Activated T-helper 1 cell treated with anti-CD3 and anti-CD28 coated beads, Interleukin-2, amount 50 U/mL, for 16 hours (primary cell): ENCODE measurements around the gene KDM3B.
A peak's percentile ranks its signal among the peaks of the same experiment; 100 is the strongest.

Experiments used
- DNase-seq, 2 donors: peaks; one replicate each; pipeline ENCODE4 v3.0.0-alpha.2; 2020; ENCODE audit warnings: low read depth in 1 of 2, low spot score in 1 of 2

Gene KDM3B

DNA sequence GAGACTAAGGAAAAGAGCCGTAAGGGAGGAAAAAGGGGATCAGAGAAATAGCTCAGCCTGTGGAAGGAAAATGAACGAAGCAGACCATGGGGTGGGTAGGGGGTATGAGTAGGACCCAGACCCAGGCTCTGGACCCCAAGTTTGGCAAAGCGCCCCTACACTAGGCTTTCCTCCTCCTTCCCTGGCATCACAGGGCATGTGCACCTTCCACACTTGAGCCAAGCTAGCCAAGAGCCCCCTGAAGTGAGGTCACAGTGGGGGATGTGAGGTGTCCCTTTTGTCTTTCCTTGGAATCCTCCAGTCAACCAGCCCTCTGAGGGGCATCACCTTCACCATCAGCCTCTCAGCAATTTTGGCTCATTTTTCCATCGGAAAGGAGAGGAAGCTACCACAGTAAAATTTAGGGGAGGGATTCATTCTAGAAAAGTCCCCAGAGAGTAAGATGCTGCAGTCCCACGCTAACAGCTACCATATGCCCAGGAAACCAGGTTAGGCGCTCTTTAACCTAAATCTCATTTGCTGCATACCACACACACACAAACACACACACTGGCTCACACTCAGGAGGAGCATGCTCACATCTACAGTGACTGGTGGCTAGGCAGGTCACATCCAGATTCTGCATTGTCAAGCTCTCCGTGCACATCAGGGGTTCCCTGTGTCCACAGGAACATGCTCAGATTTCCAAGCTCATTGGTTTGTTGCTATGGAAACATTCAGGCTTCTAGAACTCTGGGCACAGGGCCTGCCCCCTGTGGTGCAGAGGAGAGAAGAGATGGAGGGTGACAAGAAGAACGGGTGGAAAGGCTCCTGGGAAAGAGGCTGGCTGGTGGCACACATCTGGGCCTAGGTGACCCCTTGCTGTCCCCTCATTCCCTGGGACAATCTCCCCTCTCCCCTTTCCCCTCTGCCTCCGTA lies 96.3 kb downstream of the KDM3B start:
- no peak for DNase-seq

GRCh38 chr5:138449501-138450239 lies 97.2 kb downstream of the KDM3B start:
- DNase-seq, result peak; percentile 55 to 63

DNA sequence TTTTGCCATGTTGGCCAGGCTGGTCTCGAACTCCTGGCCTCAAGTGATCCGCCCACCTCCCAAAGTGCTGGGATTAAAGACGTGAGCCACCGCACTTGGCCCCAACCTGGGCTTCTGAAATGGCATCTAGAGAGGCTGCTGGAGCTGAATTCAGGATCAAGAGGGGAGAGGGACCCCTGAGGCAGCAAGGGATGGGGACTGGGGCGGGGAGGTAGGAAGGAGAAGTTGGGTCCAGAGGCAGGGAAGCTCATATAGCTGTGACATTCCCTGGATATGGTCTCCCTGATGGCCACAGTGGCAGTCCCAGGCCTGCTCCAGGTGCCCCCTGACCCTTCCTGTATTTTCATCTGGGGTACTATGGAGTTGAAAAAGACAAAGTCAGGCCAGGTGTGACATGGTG lies 98.5 kb downstream of the KDM3B start:
- no peak for DNase-seq

- DNase-seq, result no peak
These were observed 100.2 kb downstream of the KDM3B start for GRCh38 chr5:138452720-138453119.

DNA sequence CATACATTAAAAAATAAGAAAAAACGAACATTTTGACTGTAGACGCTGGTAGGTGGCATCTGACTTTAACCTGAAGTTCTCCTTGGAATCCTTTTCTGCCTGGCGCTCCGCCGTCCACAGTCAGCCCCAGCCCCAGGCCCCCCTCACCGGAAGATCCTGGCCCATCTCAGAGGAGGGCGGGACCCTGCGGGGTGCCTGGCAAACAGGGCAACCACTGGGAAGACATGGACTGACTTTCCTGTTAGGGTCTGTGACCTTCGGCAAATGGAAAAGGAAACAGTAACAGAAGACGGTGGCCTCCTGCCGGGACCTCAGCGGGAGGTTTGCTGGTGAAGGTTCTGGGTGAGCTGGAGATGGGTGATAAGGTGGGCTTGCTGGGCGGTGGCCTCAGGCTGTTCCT lies 101.1 kb downstream of the KDM3B start:
- DNase-seq, result no peak

DNA sequence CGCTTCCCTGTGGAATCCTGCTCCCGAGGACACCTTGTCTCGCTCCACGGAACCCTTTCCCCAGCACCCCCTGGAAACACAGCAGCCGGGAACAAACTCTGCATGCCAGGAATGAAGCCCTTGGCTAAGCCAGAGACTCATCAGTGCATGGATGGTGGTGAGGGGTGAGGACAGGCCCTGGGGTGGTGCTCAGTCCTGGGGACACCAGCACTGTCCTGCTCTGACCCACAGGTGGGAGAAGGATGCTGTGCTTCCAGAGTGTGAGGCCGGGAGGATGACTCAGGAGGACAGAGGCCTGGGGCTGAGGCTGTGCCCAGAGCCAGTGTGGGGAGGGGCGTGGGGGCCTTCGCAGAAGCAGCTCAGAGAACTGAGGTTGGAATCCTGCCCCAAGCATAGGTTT lies 101.6 kb downstream of the KDM3B start:
- DNase-seq, result no peak

- no peak for DNase-seq
These were observed 102.9 kb downstream of the KDM3B start for GRCh38 chr5:138455232-138455930.

GRCh38 chr5:138457531-138458275 lies 105.2 kb downstream of the KDM3B start:
- DNase-seq, result no peak

- DNase-seq, result no peak
These were observed 105.9 kb downstream of the KDM3B start for GRCh38 chr5:138458384-138458783.

- no peak for DNase-seq
These were observed 106.4 kb downstream of the KDM3B start for GRCh38 chr5:138458856-138459255.

- peak; percentile 39 to 70 for DNase-seq
These were observed 106.9 kb downstream of the KDM3B start for GRCh38 chr5:138459311-138459933.

GRCh38 chr5:138460032-138460693 lies 107.7 kb downstream of the KDM3B start:
- no peak for DNase-seq

DNA sequence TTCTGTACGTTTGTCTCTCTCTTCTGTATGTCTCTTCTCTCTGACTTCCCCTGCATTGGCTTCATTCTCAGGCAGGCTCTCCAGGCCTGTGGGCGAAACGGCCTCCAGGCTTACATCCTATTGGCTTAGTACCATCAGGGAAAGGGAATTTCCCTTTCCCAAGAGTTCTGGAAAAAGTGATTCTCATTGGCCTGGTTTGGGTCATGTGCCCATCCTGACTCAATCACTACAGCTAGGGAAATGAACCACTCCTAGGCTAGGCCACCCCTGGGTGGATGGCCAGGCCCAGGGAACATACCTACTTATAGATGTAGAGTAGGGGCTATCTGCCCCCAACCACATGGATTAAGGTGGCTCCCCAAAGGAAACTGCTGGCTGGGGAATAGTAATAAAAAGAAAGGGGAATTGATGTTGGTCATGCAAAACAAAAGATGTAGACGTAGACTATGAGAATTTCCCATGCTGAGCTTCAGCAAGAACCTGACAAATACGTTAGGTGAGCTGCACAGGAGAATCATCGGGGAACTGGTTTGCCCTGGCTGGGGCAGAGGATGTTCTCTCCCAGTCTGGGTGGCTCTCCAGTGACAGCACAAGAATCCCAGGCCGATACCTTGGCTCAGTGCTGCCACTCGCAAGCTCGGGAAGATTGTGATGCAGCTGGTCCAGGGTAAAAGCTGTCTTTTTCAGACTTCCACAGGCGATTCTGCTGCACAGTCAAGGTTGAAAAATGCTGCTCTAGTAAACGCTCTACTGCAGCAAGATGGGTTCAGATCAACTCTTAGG lies 109.0 kb downstream of the KDM3B start:
- DNase-seq, result no peak

DNA sequence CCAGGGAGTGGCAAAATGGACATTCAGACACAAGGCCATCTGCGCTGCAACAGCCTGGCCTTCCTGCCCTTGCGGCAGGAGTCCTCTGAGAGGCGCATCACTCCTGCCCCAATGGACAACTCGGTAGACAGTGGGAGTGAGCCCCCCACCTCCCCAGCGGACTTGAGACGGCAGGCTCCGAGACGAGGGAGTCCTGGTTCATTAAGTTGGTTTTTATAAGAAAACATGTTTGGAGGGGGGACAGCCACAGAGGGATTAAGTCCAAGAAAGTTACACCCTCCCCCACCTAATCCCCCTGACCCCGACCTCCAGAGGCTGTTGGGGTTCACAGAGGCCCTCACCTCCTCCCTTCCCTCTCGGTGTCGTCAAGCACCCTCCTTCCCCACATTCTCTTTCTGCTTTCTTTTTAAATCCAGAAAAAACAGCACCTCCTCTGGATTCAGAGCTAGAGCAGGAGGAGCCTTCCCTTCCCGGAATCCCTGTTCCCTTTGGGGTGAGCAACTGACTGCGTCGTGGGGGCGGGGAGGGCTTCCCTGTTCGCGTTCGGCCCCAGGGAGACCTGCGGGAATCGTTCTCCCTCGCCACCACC lies 111.0 kb downstream of the KDM3B start:
- no peak for DNase-seq

- DNase-seq, result peak; percentile 84 to 91
These were observed 111.5 kb downstream of the KDM3B start for GRCh38 chr5:138464008-138464387.

- DNase-seq, result peak; percentile 91 to 93
These were observed 112.1 kb downstream of the KDM3B start for GRCh38 chr5:138464388-138465260.

GRCh38 chr5:138465261-138466124 lies 113.0 kb downstream of the KDM3B start, which contains the start of gene EGR1:
TSS of gene EGR1 (plus strand) at chr5:138465479. CDS start at chr5:138465762, 283 bp downstream.
- DNase-seq, result peak; percentile 88 to 89
